HG03342 (cell line): Measurements from ENCODE around the gene NPHS2.
A peak's percentile ranks its signal among the peaks of the same experiment; 100 is the strongest.
"Not testable (repeated sequence)": the region's sequence is repeated elsewhere in the genome, so short reads cannot be mapped to it uniquely, and the experiment has no call there.

Source experiments
- ATAC-seq: cut with Tn5 transposase; IDR thresholded peaks from one replicate; pipeline ENCODE4 v1.9.1; 2021; ENCODE audit warnings: mild to moderate bottlenecking, moderate library complexity; ENCODE audit not compliant: unreplicated experiment

NPHS2 gene

DNA sequence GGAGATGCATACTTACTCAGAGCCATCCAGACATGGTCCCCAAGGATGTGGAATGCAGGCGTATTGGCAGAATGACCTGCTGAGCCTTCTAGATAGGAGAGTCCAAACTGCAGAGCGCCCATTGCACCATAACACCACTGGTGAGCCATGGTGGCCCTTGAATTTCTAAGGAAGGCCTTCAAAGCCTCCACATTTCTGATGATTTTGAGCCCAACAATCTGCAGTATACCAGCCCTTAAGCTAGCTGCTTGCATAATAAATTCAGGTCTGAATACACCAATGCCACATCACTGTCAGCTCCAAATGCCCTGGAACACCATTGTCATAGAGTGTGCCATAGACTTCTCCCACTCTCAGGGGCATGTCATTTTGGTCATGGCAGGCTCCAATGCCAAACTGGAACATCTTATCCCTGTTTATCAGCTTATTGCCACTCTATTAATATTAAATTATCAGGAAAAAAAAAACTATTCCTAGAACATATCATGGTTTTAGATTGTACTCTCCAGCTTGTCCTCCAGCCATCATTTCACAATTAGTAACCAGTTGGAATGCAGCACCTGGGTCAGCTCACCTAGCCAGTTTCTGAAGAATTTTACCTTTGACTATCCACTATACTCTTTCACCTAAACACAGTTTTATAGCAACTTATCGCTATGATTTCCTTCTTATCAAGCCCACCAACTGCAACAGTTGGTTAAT, 26.9 kb downstream of the NPHS2 start:
- no peak for ATAC-seq

DNA sequence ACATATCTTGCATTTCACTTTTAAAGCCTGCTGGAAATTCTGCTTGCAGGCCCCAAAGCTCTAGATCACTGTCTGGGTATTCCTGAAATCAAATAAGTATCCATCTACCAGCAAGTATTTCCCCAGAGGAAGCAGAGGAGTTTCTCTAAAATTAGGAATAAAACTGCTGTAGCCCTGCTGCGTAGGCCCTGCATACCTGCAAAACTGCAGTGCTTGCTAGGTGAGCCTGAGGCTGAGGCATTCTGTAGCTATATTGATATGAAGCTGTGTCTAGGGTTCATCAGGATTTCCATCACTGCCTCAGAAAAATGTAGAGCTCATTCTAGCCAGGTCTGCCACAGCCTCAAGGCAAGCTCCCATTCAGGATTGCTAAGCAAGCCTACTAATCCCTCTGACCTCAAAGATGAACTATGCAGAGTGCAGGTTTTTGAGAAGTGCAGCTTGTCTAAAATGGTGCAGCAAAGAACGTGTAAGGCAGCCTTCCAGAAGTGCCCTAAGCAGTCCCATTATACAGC, 28.7 kb downstream of the NPHS2 start:
- ATAC-seq, result no peak

DNA sequence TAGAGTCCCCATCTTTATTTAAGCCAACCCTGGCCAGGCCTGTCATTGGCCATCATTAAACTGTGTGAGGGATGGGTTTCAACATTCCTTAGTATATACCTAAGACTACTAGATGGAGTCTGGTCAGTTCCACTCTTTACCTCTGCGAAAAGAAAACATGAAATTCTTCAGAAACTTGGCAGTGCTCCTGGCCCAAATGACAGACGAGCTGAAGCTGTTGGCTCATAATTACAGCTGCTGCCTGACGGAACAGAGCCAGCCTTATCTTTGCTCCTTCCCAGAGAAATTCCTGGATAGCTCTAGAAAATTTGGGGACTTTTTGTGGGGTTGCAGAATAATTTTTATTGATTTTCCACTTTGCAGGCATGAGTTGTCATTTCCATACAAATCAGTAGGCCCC, 30.4 kb downstream of the NPHS2 start:
- ATAC-seq, result no peak

DNA sequence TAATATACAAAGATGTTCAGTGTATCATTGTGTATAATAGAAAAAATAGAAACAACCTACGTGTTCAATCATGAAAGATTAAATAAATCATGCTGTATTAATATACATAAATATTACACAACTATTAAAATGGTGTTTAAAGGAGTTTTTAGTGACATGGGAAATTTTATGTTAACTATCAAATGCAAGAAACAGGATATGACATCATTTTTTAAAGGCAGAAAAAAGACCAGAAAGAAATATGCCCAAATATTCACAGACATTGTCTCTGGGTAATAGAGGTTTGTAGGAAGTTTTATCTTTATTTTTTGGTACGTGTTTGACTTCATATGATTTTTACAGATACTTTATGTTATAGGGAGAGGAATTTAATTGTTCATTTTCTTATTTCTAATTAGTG, 34.0 kb downstream of the NPHS2 start:
- ATAC-seq, result no peak

GRCh38 chr1:179530352-179530751, 45.4 kb downstream of the NPHS2 start:
- no peak for ATAC-seq

GRCh38 chr1:179529482-179530195, 46.1 kb downstream of the NPHS2 start:
- ATAC-seq, result no peak

GRCh38 chr1:179518544-179518943, 57.2 kb downstream of the NPHS2 start:
- ATAC-seq, result not testable (repeated sequence)

DNA sequence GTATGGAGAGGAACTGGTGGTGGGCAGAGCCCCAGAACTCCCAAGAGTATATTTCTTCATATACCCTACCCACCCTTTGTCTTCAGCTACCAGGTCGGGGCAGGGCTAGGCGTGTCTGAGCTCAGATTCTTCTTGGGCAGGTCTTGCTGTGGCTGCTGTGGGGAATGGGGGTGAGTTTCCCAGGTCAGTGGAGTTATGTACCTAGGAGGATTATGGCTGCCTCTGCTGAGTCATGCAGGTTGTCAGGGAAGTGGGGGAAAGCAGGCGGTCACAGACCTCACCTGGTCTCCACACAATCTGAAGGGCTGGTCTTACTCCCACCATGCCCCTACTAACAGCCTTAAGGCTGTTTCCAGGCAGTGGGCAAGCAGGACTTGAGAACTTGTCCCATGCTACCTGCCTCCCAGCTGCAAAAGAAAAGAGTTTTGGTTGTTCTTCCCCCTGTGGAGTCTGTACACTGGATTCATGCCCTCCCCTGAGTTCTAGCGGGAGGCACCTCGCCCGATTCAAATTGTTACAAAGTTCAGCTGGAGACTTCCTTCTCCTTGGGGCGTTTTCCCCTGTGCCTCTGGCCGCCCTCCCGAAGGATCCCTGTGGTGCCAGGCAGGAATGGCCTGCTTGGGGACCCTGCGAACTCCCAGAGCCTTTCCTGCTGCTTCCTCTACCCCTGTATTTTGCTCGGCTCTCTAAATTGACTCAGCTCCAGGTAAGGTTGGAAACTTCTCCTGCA, 58.6 kb downstream of the NPHS2 start:
- ATAC-seq, result no peak

DNA sequence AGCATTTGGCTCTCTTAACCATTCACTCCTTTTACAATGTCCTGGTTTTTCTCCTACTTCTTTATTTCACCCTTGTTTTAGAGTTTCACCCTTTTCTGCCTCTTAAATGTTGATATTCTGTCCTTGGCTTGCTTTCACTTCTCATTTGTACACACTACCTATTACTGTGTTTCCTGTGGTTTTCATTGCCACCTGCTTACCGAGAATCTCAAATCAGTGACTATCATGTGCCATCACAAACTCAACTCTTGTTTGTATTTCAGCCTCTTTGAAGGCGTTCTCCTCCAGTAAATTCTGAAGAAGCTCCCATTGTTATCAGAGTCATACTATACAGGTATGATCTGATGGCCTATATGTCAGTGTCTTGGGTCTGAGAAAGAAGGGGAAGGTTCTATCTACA, 65.7 kb downstream of the NPHS2 start:
- peak; percentile 74 for ATAC-seq

DNA sequence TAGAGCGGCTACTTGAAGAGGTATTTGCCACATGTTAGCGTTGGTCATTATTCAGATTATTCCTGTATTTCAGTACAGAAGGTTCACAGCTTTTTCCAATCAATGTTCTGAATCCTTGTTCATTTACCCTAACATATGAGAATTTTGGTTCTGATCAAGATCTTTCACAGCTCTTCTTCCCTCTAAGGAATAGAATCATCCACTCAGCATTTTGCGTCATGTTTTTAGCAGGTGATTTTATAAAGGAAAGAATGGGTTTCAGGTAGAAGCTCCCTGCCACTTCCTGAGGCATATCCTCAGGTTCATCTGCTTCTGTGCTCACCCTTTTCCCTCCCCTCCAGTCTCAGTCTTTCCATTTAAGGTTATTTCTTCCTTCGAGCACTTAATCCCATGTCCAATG, 66.4 kb downstream of the NPHS2 start:
- no peak for ATAC-seq

DNA sequence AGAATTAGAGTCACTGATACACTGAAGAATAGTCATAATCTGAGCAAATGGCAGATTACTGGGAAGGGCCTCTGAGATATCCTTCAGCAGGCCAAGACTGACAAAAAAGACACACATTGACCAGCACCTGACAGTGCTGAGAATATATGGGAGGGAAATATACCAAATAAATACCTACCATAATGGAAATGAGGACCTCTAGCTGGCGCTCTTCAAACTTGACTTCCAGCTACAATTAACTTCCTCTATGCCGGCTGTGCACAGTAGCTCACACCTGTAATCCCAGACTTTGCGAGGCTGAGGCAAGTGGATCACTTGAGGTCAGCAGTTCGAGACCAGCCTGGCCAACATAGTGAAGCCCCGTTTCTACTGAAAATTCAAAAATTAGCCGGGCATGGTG, 69.5 kb downstream of the NPHS2 start:
- ATAC-seq, result no peak
